H1 (cell line): ENCODE data around the gene EYA2. TPM values are rescaled to one million over a fixed set of nuclear protein-coding genes. Genes with fewer than 3 reads are reported as not detected.

Experiments
- CTCF ChIA-PET: fragments of 300-600 bp; sonication (Branson Sonifier 250); formaldehyde crosslinking; loops from one replicate; lab custom pipeline; 2021; ENCODE audit not compliant: partially characterized antibody; lab: Charles Lee
- POLR2A ChIA-PET: fragments of 300-600 bp; sonication (Branson Sonifier 250); formaldehyde crosslinking; loops from one replicate; lab custom pipeline; 2021; ENCODE audit warnings: inconsistent platforms; ENCODE audit not compliant: partially characterized antibody; lab: Charles Lee
- DNase-seq, 2 experiments: peaks; one replicate each; pipeline versions ENCODE4 v3.0.0 to v3.0.0-alpha.2; 2010 to 2022; ENCODE audit warnings: low spot score in 2 of 2, low read depth in 1 of 2, mixed read lengths in 1 of 2
- FAIRE-seq: peaks from 2 replicates; lab custom pipeline; 2011; peaks lifted over from hg19 to GRCh38; lab: Jason Lieb, UNC
- H2AFZ ChIP-seq: 2 replicates; pipeline ENCODE4 v1.8.1; 2012; ENCODE audit warnings: low read length, inconsistent platforms
- H2AK5ac ChIP-seq: 2 replicates; pipeline ENCODE4 v1.6.1; 2013; ENCODE audit warnings: low read depth, low read length
- H2BK120ac ChIP-seq: replicated peaks from 2 replicates; pipeline ENCODE3; 2013; ENCODE audit warnings: low read depth, low read length, inconsistent platforms
- H2BK12ac ChIP-seq: 2 replicates; pipeline ENCODE4 v1.6.1; 2013; ENCODE audit warnings: low read depth, low read length
- H2BK15ac ChIP-seq: 2 replicates; pipeline ENCODE4 v1.6.1; 2013; ENCODE audit warnings: low read length
- H2BK20ac ChIP-seq: 2 replicates; pipeline ENCODE4 v1.6.1; 2013; ENCODE audit warnings: low read length
- H2BK5ac ChIP-seq: 2 replicates; pipeline ENCODE4 v1.6.1; 2013; ENCODE audit warnings: low read depth, low read length
- H3K14ac ChIP-seq: 2 replicates; pipeline ENCODE4 v1.6.1; 2013; ENCODE audit warnings: inconsistent platforms; ENCODE audit not compliant: insufficient read length
- H3K18ac ChIP-seq: 2 replicates; pipeline ENCODE4 v1.6.1; 2013; ENCODE audit warnings: low read length; ENCODE audit errors: extremely low read depth
- H3K23ac ChIP-seq: 2 replicates; pipeline ENCODE4 v1.6.1; 2013; ENCODE audit warnings: inconsistent platforms; ENCODE audit not compliant: insufficient read length
- H3K23me2 ChIP-seq: 2 replicates; pipeline ENCODE4 v1.6.1; 2013; ENCODE audit warnings: low read depth, low read length
- H3K27ac ChIP-seq: 2 replicates; pipeline ENCODE4 v1.6.1; 2011; ENCODE audit warnings: low read depth, low read length, inconsistent platforms
- H3K27me3 ChIP-seq, 4 experiments: replicated peaks in 1 of 4; 1 replicate in 1 of 4; 2 replicates in 3 of 4; pipeline versions ENCODE4 v1.6.1 to v1.8.1; 2011 to 2013; ENCODE audit warnings: low read length in 3 of 4, mild to moderate bottlenecking in 3 of 4, inconsistent platforms in 2 of 4, mixed read lengths in 2 of 4, moderate library complexity in 1 of 4; ENCODE audit not compliant: control insufficient read depth in 3 of 4, insufficient read depth in 3 of 4; ENCODE audit errors: extremely low read depth in 1 of 4
- H3K36me3 ChIP-seq, 4 experiments: 2 replicates each; pipeline versions ENCODE4 v1.6.1 to v1.8.1; 2011 to 2013; ENCODE audit warnings: mild to moderate bottlenecking in 4 of 4, low read length in 3 of 4, moderate library complexity in 2 of 4, control low read depth in 1 of 4, inconsistent platforms in 1 of 4; ENCODE audit not compliant: insufficient read depth in 4 of 4, control insufficient read depth in 2 of 4
- H3K4ac ChIP-seq: replicated peaks from 2 replicates; pipeline ENCODE3; 2013; ENCODE audit warnings: low read length, low read depth, mixed read lengths, inconsistent platforms; ENCODE audit not compliant: insufficient read length
- H3K4me1 ChIP-seq, 4 experiments: replicated peaks in 1 of 4; 1 replicate in 1 of 4; 2 replicates in 3 of 4; pipeline versions ENCODE4 v1.6.1 to v1.8.1; 2011 to 2013; ENCODE audit warnings: low read length in 3 of 4, inconsistent platforms in 2 of 4, mixed read lengths in 1 of 4; ENCODE audit not compliant: insufficient read depth in 4 of 4, control insufficient read depth in 3 of 4
- H3K4me2 ChIP-seq, 2 experiments: 2 replicates each; pipeline versions ENCODE4 v1.6.1 to v1.8.1; 2011 to 2013; ENCODE audit warnings: low read depth in 2 of 2, low read length in 2 of 2, control low read depth in 1 of 2, inconsistent platforms in 1 of 2, mild to moderate bottlenecking in 1 of 2; ENCODE audit not compliant: insufficient read depth in 1 of 2
- H3K4me3 ChIP-seq, 4 experiments: fragments of 200-600, 300-600 bp in 1 of 4; sonication (generic), shearing (Covaris generic), sonication (Bioruptor Twin) in 1 of 4; 2 replicates each; pipeline versions ENCODE4 v1.5.1 to v1.8.1; 2011 to 2016; ENCODE audit warnings: low read length in 4 of 4, low read depth in 3 of 4, control low read depth in 2 of 4, inconsistent platforms in 2 of 4, mild to moderate bottlenecking in 2 of 4, mixed read lengths in 1 of 4, moderate library complexity in 1 of 4; ENCODE audit not compliant: insufficient read depth in 2 of 4; ENCODE audit errors: extremely low read depth in 1 of 4
- H3K56ac ChIP-seq: replicated peaks from 2 replicates; pipeline ENCODE3; 2013; ENCODE audit warnings: low read depth, mild to moderate bottlenecking, mixed read lengths, low read length, inconsistent platforms; ENCODE audit not compliant: insufficient read length
- H3K79me1 ChIP-seq: 2 replicates; pipeline ENCODE4 v1.6.1; 2013; ENCODE audit warnings: low read depth, low read length, control low read depth
- H3K79me2 ChIP-seq, 2 experiments: 2 replicates each; pipeline versions ENCODE4 v1.6.1 to v1.8.1; 2012 to 2013; ENCODE audit warnings: low read length in 2 of 2, mild to moderate bottlenecking in 2 of 2, inconsistent platforms in 1 of 2; ENCODE audit not compliant: insufficient read depth in 2 of 2, control insufficient read depth in 1 of 2
- H3K9ac ChIP-seq, 4 experiments: replicated peaks in 1 of 4; 1 replicate in 1 of 4; 2 replicates in 3 of 4; pipeline versions ENCODE4 v1.6.1 to v1.8.1; 2011 to 2013; ENCODE audit warnings: low read depth in 3 of 4, low read length in 3 of 4, control low read depth in 2 of 4, mild to moderate bottlenecking in 2 of 4, moderate library complexity in 2 of 4, inconsistent platforms in 1 of 4; ENCODE audit errors: extremely low read depth in 1 of 4
- H3K9me3 ChIP-seq, 2 experiments: 2 replicates each; pipeline versions ENCODE4 v1.6.1 to v1.8.1; 2012 to 2013; ENCODE audit warnings: mild to moderate bottlenecking in 2 of 2, moderate library complexity in 2 of 2, control low read depth in 1 of 2, inconsistent platforms in 1 of 2, low read depth in 1 of 2, low read length in 1 of 2, mixed read lengths in 1 of 2; ENCODE audit not compliant: insufficient read depth in 2 of 2
- H4K20me1 ChIP-seq, 2 experiments: replicated peaks in 1 of 2; 2 replicates each; pipeline versions ENCODE3 to v1.8.1; 2011 to 2013; ENCODE audit warnings: inconsistent platforms in 2 of 2, low read length in 2 of 2, mild to moderate bottlenecking in 1 of 2; ENCODE audit not compliant: insufficient read depth in 2 of 2, control insufficient read depth in 1 of 2
- H4K5ac ChIP-seq: 2 replicates; pipeline ENCODE4 v1.6.1; 2013; ENCODE audit warnings: low read length, low read depth, mixed read lengths, inconsistent platforms; ENCODE audit not compliant: insufficient read length
- H4K8ac ChIP-seq: 2 replicates; pipeline ENCODE4 v1.8.0; 2013; ENCODE audit warnings: mild to moderate bottlenecking, moderate library complexity, low read length, inconsistent platforms; ENCODE audit not compliant: insufficient read depth; ENCODE audit errors: extremely low read depth
- H4K91ac ChIP-seq: replicated peaks from 2 replicates; pipeline ENCODE3; 2013; ENCODE audit warnings: low read length, mixed read lengths, inconsistent platforms; ENCODE audit not compliant: insufficient read length
- BCL11A ChIP-seq, 2 experiments: IDR thresholded peaks; one replicate each; pipeline ENCODE4 v1.6.1; 2011; ENCODE audit warnings: low read depth in 2 of 2, low read length in 2 of 2, mild to moderate bottlenecking in 2 of 2
- CHD1 ChIP-seq: IDR thresholded peaks from 2 replicates; pipeline ENCODE4 v1.6.1; 2012; ENCODE audit warnings: low read depth, low read length, improper control_type of control experiment
- EP300 ChIP-seq, 2 experiments: IDR thresholded peaks; 1 replicate in 1 of 2; 2 replicates in 1 of 2; pipeline ENCODE4 v1.6.1; 2011 to 2012; ENCODE audit warnings: low read depth in 2 of 2, low read length in 2 of 2, mild to moderate bottlenecking in 2 of 2, borderline replicate concordance in 1 of 2, inconsistent platforms in 1 of 2, moderate library complexity in 1 of 2
- RNF2 ChIP-seq: fragments of 200-900, 300-1000 bp; sonication (generic); IDR thresholded peaks from 2 replicates; pipeline ENCODE4 v1.7.1; 2016; ENCODE audit warnings: borderline replicate concordance, low read depth, mild to moderate bottlenecking, antibody characterized with exemption, low read length; ENCODE audit not compliant: poor library complexity, severe bottlenecking; ENCODE audit errors: missing control alignments
- SIX5 ChIP-seq: IDR thresholded peaks from 2 replicates; pipeline ENCODE4 v1.6.1; 2011; ENCODE audit warnings: mild to moderate bottlenecking, low read depth, low read length
- WGBS, 2 experiments: shearing (Covaris generic) in 1 of 2; methylation state at CpG; one replicate each; pipeline versions ENCODE4 v1.1.6 to v1.1.7; 2013 to 2015; ENCODE audit warnings: low lambda C conversion rate in 2 of 2, mixed read lengths in 2 of 2, inconsistent platforms in 1 of 2, low coverage in 1 of 2, missing lambda C conversion rate in 1 of 2; ENCODE audit not compliant: insufficient replicate concordance in 2 of 2, insufficient coverage in 1 of 2, insufficient read length in 1 of 2; ENCODE audit errors: extremely low coverage in 1 of 2, missing lambda C conversion rate in 1 of 2; 5-methylcytosine and 5-hydroxymethylcytosine counted together
- polyA plus RNA-seq, 7 experiments: library from polyadenylated mRNA; depleted of rRNA in 3 of 7; stranded (reverse) in 5 of 7; unstranded in 2 of 7; fragments of >200 nt in 5 of 7; fragments of 200-250 nt in 2 of 7; gene quantifications; 1 replicate in 5 of 7; 2 replicates in 1 of 7; 4 replicates in 1 of 7; pipeline versions ENCODE4 v1.2.1 to v1.2.3, GENCODE V29; 2011 to 2013; ENCODE audit warnings: missing spikeins in 2 of 7, mixed read lengths in 2 of 7
- total RNA-seq: library from RNA; stranded (reverse); fragmentation: NEBNext Ultra II Directional; extraction: Animal tissue kit (Norgen Biotek cat#: 25700); gene quantifications from 2 replicates; pipeline ENCODE4 v1.2.1, GENCODE V29; 2021

EYA2 gene
- total and polyA plus RNA-seq, 2 of the 8 experiments (the other 6 are each of a cell fraction or from before 2014, with no cell fraction given) = 1.6 to 1.7 TPM

DNA sequence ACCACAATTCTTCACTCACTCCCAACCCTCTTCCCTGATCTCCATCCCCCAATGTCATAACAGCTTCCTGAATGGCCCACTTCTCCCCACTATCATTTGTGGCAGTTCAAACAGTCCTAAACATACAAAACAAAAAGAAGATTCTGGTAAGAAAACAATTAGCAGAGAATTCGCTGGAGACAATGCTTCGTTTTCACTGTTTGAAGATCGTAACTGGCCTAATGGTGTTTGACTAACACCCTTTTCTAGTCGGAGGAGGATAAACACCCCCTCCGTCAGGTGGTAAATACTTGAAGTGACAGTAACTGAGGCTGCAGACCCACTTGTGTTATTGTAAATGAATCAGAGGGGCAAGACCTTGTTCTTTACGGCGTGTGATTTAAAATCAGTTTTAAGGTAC, 3.8 kb downstream of the EYA2 start:
- no peak overlapping the region for H4K5ac ChIP-seq
- no peak overlapping the region for H3K14ac ChIP-seq
- no peak overlapping the region for H2BK12ac ChIP-seq
- CTCF ChIA-PET = no interaction called here
- H3K9me3 ChIP-seq = no peaks in the 10 kb centered on the region
- DNase-seq (no peak), FAIRE-seq (no peak)
- H3K4me1 ChIP-seq = peaks cover 0 to 4% (median 2%) of the 10 kb centered on the region in 4 experiments; a peak in 2 of 7 replicates
- H2BK120ac ChIP-seq = no peak overlapping the region
- H3K79me1 ChIP-seq = no peaks in the 10 kb centered on the region
- no peak overlapping the region for H2BK15ac ChIP-seq
- H3K4me2 ChIP-seq = no peak overlapping the region
- no peak overlapping the region for H3K27ac ChIP-seq
- H3K4ac ChIP-seq = no peak overlapping the region
- peaks cover 8 to 40% (median 23%) of the 10 kb centered on the region in 4 experiments for H3K27me3 ChIP-seq
- H4K20me1 ChIP-seq = no peaks in the 10 kb centered on the region
- H3K36me3 ChIP-seq = no peaks in the 10 kb centered on the region
- no peaks in the 10 kb centered on the region for H3K79me2 ChIP-seq
- no peak overlapping the region for H4K8ac ChIP-seq
- no peak overlapping the region for H3K4me3 ChIP-seq
- no peak overlapping the region for H2BK5ac ChIP-seq
- H3K56ac ChIP-seq = no peak overlapping the region
- H2AFZ ChIP-seq = no peak overlapping the region
- POLR2A ChIA-PET = interaction anchor here (0.5 kb wide), 1 partner anchor 621 kb away, joined by 3 read pairs; no protein-coding TSS in a partner anchor
- H2BK20ac ChIP-seq = no peak overlapping the region
- no peak overlapping the region for H2AK5ac ChIP-seq
- no peak overlapping the region for H3K9ac ChIP-seq
- WGBS, 2 experiments = 89% methylated on average over 7 of the region's 7 CpGs; no CpG with 5 or more reads in 1 of the 2 experiments
- TF ChIP-seq EP300 (IDR thresholded peaks at IDR 0.05; ENCODE audit: borderline replicate concordance in 1 of 2, low read depth in 2 of 2, low read length in 2 of 2) (no peak), SIX5 (no peak), CHD1 (no peak), RNF2 (no peak), BCL11A (IDR thresholded peaks at IDR 0.05; ENCODE audit: low read depth in 2 of 2, low read length in 2 of 2) (no peak)
- H4K91ac ChIP-seq = no peak overlapping the region
- no peak overlapping the region for H3K18ac ChIP-seq
- no peak overlapping the region for H3K23ac ChIP-seq
- H3K23me2 ChIP-seq = peaks cover 7% of the 10 kb centered on the region; the same call in 1 of the 2 replicates
